Measurements from ENCODE around the gene CTU1. TPM values are rescaled to one million over a fixed set of nuclear protein-coding genes. Genes with fewer than 3 reads are reported as not detected.
A peak's percentile ranks its signal among the peaks of the same experiment; 100 is the strongest.

CTU1 gene
- total RNA-seq, 1 donor from 2014 or later = 8.3 TPM

DNA sequence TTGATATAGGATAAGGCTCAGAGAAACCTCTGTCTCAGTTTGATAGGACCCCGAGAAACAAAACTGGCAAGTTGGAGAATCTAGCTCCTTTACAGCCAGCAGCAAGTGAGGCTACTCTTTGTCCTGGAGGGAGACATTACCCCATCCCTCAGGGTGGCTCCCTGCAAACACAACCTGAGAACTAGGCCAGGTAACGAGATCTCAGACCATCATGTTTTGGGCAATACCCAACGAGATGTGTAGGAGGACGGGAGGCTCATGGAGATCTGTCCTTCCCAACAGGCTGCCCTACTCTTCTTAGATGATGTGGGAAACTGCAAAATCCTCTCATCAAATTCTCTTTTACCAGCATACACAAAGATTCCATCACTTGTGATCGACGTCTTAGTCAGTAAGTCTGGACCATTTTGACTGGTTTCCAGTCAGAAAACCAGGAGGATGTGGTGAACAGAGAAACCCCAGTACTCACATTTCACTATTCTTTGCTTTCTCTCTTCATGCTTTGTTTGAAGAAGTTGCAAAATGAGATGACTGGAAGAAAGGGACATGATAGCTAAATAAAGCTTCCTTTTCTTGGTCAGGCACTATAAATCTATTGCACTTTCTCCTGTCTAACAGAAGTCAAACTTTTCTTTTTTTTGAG lies 6.0 kb upstream of the CTU1 start:
- peak overlapping the region; percentile 9 for H3K27ac ChIP-seq
- H3K4me1 ChIP-seq = peaks cover under 1% of the 10 kb centered on the region
- intact Hi-C loops (cut with DNase I) = no loop called here

DNA sequence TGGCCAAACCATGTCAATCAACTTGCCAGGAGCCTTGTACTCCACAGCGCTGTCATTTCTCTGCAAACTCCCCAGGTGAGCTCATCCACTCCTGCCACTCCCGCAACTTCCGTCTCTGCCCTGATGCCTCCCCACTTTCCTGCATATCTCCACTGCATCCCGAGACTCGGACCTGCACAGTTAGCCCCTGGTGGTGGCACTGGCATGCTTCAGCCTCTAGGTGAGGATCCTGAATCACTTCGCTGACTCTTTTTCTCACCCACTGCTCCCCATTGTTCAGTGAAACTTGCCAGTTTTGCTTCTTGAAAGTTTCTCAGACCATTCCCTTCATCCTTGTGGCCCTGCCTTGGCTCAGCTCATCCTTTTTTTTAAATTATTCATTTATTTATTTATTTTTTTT lies 3.4 kb upstream of the CTU1 start:
- Histone ChIP-seq H3K36me3 (no peaks in the 10 kb centered on the region), H3K4me3 (no peak overlapping the region), H3K27me3 (ENCODE audit: low read depth) (no peaks in the 10 kb centered on the region), H3K27ac (no peak overlapping the region), H3K9me3 (no peaks in the 10 kb centered on the region), H3K4me1 (peaks cover 17% of the 10 kb centered on the region)
- TF ChIP-seq, protein P1, sequence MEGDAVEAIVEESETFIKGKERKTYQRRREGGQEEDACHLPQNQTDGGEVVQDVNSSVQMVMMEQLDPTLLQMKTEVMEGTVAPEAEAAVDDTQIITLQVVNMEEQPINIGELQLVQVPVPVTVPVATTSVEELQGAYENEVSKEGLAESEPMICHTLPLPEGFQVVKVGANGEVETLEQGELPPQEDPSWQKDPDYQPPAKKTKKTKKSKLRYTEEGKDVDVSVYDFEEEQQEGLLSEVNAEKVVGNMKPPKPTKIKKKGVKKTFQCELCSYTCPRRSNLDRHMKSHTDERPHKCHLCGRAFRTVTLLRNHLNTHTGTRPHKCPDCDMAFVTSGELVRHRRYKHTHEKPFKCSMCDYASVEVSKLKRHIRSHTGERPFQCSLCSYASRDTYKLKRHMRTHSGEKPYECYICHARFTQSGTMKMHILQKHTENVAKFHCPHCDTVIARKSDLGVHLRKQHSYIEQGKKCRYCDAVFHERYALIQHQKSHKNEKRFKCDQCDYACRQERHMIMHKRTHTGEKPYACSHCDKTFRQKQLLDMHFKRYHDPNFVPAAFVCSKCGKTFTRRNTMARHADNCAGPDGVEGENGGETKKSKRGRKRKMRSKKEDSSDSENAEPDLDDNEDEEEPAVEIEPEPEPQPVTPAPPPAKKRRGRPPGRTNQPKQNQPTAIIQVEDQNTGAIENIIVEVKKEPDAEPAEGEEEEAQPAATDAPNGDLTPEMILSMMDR (IDR thresholded peaks at IDR 0.05) = no peak
- intact Hi-C loops (cut with DNase I) = no loop called here
- DNase-seq (no peak), ATAC-seq (no peak)

More for the DNA sequence above, 6.0 kb upstream of the CTU1 start:
- no peak for ATAC-seq
- DNase-seq = no peak
- Histone ChIP-seq H3K36me3 (no peaks in the 10 kb centered on the region), H3K9me3 (no peaks in the 10 kb centered on the region), H3K4me3 (no peak overlapping the region), H3K27me3 (ENCODE audit: low read depth) (no peaks in the 10 kb centered on the region)
- TF ChIP-seq, protein P1 (IDR thresholded peaks at IDR 0.05) = no peak

DNA sequence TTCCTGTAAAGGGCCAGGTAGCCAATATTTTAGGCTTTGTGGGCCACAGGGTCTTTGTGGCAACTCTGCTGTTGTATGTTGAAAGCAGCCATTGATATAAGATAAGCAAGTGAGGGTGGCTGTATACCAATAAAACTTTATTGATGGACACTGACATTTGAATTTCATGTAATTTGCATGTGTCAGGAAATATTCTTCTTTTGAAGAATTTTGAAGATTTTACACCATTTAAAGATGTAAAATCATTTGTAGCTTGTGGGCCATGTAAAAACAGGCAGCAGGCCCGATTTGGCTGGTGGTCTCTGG lies 2.4 kb upstream of the CTU1 start:
- Histone ChIP-seq H3K27me3 (ENCODE audit: low read depth) (no peaks in the 10 kb centered on the region), H3K27ac (no peak overlapping the region), H3K4me3 (no peak overlapping the region), H3K4me1 (peaks cover 17% of the 10 kb centered on the region), H3K9me3 (no peaks in the 10 kb centered on the region), H3K36me3 (no peaks in the 10 kb centered on the region)
- DNase-seq = no peak
- intact Hi-C loops (cut with DNase I) = no loop called here
- TF ChIP-seq, protein P1 (IDR thresholded peaks at IDR 0.05) = no peak
- no peak for ATAC-seq

DNA sequence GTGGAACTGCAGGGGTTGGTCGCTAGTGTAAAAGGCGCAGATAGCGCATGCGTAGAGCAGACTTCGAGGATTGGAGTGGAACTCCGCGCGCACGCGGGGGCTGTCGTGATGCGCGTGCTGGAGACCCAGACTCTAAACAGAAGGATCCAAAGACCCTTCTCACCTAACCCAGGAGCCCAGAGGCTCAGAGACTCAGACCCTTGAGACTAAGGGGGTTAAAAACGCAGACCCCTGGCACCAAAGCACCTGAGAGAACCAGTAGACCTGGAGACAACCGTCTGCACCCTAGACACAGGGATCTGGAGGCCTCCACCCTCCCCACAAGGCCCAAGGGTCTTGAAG lies 567 bp upstream of the CTU1 start:
- Histone ChIP-seq H3K36me3 (peaks cover 3% of the 10 kb centered on the region), H3K4me3 (peak overlapping the region; percentile 81), H3K27ac (peak overlapping the region; percentile 77), H3K9me3 (no peaks in the 10 kb centered on the region), H3K4me1 (peaks cover 17% of the 10 kb centered on the region), H3K27me3 (ENCODE audit: low read depth) (no peaks in the 10 kb centered on the region)
- TF ChIP-seq, protein P1 (IDR thresholded peaks at IDR 0.05) = no peak
- DNase-seq = no peak
- peak; percentile 63 to 71 for ATAC-seq
- intact Hi-C loops (cut with DNase I) = no loop called here

DNA sequence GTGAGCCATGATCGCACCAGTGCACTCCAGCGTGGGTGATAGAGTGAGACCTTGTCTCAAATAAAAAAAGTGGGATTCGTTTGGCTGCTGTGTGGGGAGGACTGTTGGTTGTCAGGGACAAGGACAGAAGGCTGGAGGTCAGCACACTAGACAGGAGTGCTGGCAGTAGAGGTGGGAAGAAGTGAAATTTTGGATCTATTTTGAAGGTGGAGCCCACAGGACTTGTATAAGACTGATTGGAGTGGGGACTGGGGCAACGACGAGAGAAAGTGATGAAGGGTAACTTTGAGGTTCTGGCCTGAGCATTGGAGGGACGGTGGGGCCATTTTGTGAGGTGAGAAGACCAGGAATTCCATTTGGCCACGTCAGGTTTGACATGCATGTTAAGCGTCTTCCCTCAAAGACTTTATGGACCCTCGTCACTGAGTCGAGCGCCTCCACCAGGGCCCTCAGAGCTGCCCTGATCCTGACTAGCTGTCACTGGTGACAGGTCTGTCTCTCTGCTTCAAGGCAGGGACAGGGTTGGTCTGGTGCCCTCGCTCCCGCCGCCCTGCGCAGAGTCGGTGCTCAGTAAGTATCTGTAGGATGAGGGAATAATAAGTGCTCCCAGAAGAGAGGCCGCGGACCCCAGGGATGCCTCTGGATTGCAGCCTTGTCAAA lies 673 bp downstream of the CTU1 start:
- peak overlapping the region; percentile 77 for H3K27ac ChIP-seq
- intact Hi-C loops (cut with DNase I) = no loop called here

More for the DNA sequence above, 673 bp downstream of the CTU1 start:
- peaks cover 17% of the 10 kb centered on the region for H3K4me1 ChIP-seq
- H3K36me3 ChIP-seq = peaks cover 13% of the 10 kb centered on the region
- H3K27me3 ChIP-seq (ENCODE audit: low read depth) = no peaks in the 10 kb centered on the region
- DNase-seq = no peak
- H3K9me3 ChIP-seq = no peaks in the 10 kb centered on the region
- TF ChIP-seq, protein P1 (IDR thresholded peaks at IDR 0.05) = no peak
- ATAC-seq = peak; percentile 0 to 13
- H3K4me3 ChIP-seq = peak overlapping the region; percentile 81
